Adipocyte (in vitro differentiated cells): ENCODE results near the gene COL6A3.

Source experiments
- DNase-seq: peaks from one replicate; pipeline ENCODE4 v3.0.0-alpha.2; 2015; ENCODE audit warnings: low read depth
- H3K27me3 ChIP-seq: replicated peaks from 2 replicates; pipeline ENCODE4 v1.7.0; 2013; ENCODE audit warnings: mild to moderate bottlenecking, low read length, moderate library complexity; ENCODE audit not compliant: control insufficient read depth, insufficient read depth
- H3K36me3 ChIP-seq: 2 replicates; pipeline ENCODE4 v1.7.0; 2013; ENCODE audit warnings: low read length, mild to moderate bottlenecking, moderate library complexity; ENCODE audit not compliant: control insufficient read depth, insufficient read depth, severe bottlenecking
- H3K4me1 ChIP-seq: 2 replicates; pipeline ENCODE4 v1.7.0; 2013; ENCODE audit warnings: mild to moderate bottlenecking, low read length, moderate library complexity; ENCODE audit not compliant: control insufficient read depth, insufficient read depth
- H3K4me3 ChIP-seq: 2 replicates; pipeline ENCODE4 v1.7.0; 2013; ENCODE audit warnings: mild to moderate bottlenecking, low read length, moderate library complexity
- H3K9ac ChIP-seq: 2 replicates; pipeline ENCODE4 v1.7.0; 2013; ENCODE audit warnings: mild to moderate bottlenecking, low read length, moderate library complexity
- H3K9me3 ChIP-seq: 2 replicates; pipeline ENCODE4 v1.7.0; 2013; ENCODE audit warnings: mild to moderate bottlenecking, low read length, moderate library complexity; ENCODE audit not compliant: control insufficient read depth

The COL6A3 gene

GRCh38 chr2:237344942-237345341 lies 69.0 kb downstream of the COL6A3 start:
- no peak for DNase-seq
- Histone ChIP-seq H3K4me1 (peaks cover 35% of the 10 kb centered on the region), H3K9me3 (no peaks in the 10 kb centered on the region), H3K27me3 (no peaks in the 10 kb centered on the region), H3K36me3 (peaks cover 97% of the 10 kb centered on the region), H3K9ac (peak overlapping the region; percentile 49), H3K4me3 (no peak overlapping the region)

- DNase-seq = no peak
- peaks cover 97% of the 10 kb centered on the region for H3K36me3 ChIP-seq
- H3K27me3 ChIP-seq = no peaks in the 10 kb centered on the region
- no peak overlapping the region for H3K9ac ChIP-seq
- H3K4me3 ChIP-seq = no peak overlapping the region
- H3K4me1 ChIP-seq = peaks cover 38% of the 10 kb centered on the region
- H3K9me3 ChIP-seq = no peaks in the 10 kb centered on the region
These were observed 70.0 kb downstream of the COL6A3 start for GRCh38 chr2:237343993-237344392.

DNA sequence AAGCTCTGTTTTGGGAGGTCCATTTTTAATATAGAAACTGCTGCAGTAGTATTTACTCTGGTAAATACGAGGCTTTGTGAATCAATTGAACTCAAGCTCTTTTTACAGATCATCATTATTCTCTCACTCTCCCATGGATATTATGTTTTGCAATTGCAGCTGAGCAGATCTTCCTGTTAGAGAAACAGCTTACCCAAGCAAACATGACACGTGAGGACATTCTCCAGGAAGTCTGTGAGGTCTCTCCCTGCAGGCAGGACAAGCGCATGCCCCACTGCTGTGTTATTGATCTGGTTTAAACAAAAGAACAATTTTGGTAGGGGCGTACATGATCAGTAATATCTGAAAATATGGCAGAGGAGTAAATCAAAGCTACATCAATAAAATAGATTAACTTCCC lies 72.1 kb downstream of the COL6A3 start:
- peaks cover 97% of the 10 kb centered on the region for H3K36me3 ChIP-seq
- no peak for DNase-seq
- H3K9me3 ChIP-seq = no peaks in the 10 kb centered on the region
- peaks cover 40% of the 10 kb centered on the region for H3K4me1 ChIP-seq
- peak overlapping the region; percentile 58 for H3K9ac ChIP-seq
- H3K4me3 ChIP-seq = no peak overlapping the region
- no peaks in the 10 kb centered on the region for H3K27me3 ChIP-seq

- DNase-seq = no peak
- H3K4me1 ChIP-seq = peaks cover 32% of the 10 kb centered on the region
- no peak overlapping the region for H3K9ac ChIP-seq
- H3K9me3 ChIP-seq = no peaks in the 10 kb centered on the region
- H3K4me3 ChIP-seq = no peak overlapping the region
- H3K36me3 ChIP-seq = peaks cover 99% of the 10 kb centered on the region
- H3K27me3 ChIP-seq = no peaks in the 10 kb centered on the region
These were observed 76.4 kb downstream of the COL6A3 start for GRCh38 chr2:237337586-237337985.

DNA sequence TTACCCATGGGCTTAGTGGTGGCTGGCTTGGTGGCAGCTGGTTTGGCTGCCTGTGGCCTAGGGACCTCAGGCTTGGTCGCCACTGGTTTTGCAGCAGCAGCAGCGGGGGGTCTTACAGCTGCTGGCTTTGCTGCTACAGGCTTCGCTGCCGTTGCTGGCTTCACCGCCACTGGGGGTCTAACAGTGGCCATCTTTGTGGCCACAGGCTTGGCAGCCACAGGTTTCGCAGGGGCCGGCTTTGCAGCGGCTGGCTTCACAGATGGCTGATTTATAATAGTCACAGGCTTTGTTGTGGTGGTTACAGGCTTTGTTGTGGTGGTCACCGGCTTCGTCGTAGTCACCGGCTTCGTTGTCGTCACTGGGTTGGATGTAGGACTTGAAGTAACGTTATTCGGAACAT lies 77.8 kb downstream of the COL6A3 start:
- H3K4me3 ChIP-seq = no peak overlapping the region
- H3K9me3 ChIP-seq = no peaks in the 10 kb centered on the region
- DNase-seq = no peak
- H3K9ac ChIP-seq = peak overlapping the region; percentile 49
- H3K4me1 ChIP-seq = peaks cover 21% of the 10 kb centered on the region
- peaks cover 98% of the 10 kb centered on the region for H3K36me3 ChIP-seq
- no peaks in the 10 kb centered on the region for H3K27me3 ChIP-seq

DNA sequence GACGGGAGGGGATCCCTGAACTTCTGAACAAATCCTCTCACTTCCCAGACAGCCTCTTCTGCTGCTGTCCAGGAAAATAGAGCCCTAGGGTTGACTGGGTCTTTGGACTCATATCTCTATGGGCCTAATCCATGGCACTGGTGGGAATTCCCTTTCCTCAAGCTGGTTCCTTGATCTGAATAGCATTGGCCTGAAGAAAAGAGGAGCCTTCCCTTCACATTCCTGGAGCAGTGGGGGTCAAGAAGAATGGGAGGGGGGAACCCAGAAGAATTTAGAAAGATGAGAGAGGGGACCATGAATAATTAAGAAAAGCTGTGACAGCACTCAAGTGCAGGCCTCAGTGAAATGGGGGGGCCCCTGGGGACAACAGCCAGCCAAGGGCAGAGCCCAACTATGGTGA lies 80.2 kb downstream of the COL6A3 start:
- H3K4me1 ChIP-seq = peaks cover 15% of the 10 kb centered on the region
- peaks cover 97% of the 10 kb centered on the region for H3K36me3 ChIP-seq
- no peaks in the 10 kb centered on the region for H3K9me3 ChIP-seq
- peak overlapping the region; percentile 7 for H3K9ac ChIP-seq
- DNase-seq = no peak
- H3K4me3 ChIP-seq = no peak overlapping the region
- no peaks in the 10 kb centered on the region for H3K27me3 ChIP-seq

GRCh38 chr2:237330541-237330940 lies 83.4 kb downstream of the COL6A3 start:
- Histone ChIP-seq H3K27me3 (no peaks in the 10 kb centered on the region), H3K9me3 (no peaks in the 10 kb centered on the region), H3K4me3 (no peak overlapping the region), H3K36me3 (peaks cover 97% of the 10 kb centered on the region), H3K9ac (no peak overlapping the region), H3K4me1 (peaks cover 41% of the 10 kb centered on the region)
- DNase-seq = no peak

- H3K9ac ChIP-seq = peak overlapping the region; percentile 62
- H3K4me1 ChIP-seq = peaks cover 60% of the 10 kb centered on the region
- no peak overlapping the region for H3K4me3 ChIP-seq
- H3K36me3 ChIP-seq = peaks cover 97% of the 10 kb centered on the region
- no peaks in the 10 kb centered on the region for H3K27me3 ChIP-seq
- H3K9me3 ChIP-seq = no peaks in the 10 kb centered on the region
- no peak for DNase-seq
These were observed 86.6 kb downstream of the COL6A3 start for GRCh38 chr2:237327175-237327950.

DNA sequence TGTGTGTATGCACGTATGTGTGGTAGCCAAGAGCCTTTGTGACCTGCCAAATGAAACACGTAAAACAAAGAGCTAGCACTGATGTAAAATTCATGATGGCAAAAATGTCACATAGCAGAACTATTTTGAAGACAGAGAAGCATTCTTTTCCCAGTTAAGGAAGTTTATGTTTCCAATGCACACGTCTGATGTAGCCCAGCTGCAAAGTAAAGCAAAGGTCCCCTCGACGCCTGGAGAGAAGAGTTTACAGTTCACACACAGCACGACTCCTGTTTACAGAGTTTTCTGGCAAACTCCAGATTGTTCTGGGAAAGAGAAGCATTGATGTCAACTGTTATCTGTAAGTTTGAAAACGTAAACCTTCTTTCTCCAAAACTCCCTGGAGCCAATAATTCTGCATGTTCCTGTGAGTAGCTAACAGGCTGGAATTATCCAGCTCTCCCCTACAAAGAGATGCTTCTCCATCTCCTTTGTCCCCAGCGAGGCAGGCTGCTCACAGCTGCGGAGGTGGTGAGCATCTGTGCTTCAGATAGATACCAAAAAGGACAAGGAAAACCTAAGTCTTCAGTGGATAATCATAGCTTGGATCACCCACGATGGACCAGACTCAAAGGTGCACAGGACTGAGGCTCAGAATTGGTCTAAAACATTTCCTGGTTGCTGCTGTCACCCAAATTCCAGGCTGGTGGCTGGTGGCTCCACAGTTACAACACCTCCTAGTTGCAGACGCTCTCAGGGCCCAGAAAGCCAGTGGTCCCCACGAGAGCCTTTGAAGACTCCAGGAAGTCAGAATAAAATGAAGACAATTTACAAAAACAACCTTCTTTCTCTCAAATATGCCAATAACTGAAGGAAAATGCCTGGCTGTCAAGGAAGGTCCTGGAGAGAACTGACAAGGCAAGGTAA lies 87.4 kb downstream of the COL6A3 start:
- Histone ChIP-seq H3K4me1 (peaks cover 68% of the 10 kb centered on the region), H3K4me3 (no peak overlapping the region), H3K9ac (peak overlapping the region; percentile 62), H3K9me3 (no peaks in the 10 kb centered on the region), H3K36me3 (peaks cover 95% of the 10 kb centered on the region), H3K27me3 (no peaks in the 10 kb centered on the region)
- DNase-seq = no peak

GRCh38 chr2:237324837-237325236 lies 89.1 kb downstream of the COL6A3 start:
- Histone ChIP-seq H3K9me3 (no peaks in the 10 kb centered on the region), H3K4me1 (peaks cover 81% of the 10 kb centered on the region), H3K4me3 (no peak overlapping the region), H3K36me3 (peaks cover 79% of the 10 kb centered on the region), H3K9ac (peak overlapping the region; percentile 62), H3K27me3 (no peaks in the 10 kb centered on the region)
- DNase-seq = no peak

DNA sequence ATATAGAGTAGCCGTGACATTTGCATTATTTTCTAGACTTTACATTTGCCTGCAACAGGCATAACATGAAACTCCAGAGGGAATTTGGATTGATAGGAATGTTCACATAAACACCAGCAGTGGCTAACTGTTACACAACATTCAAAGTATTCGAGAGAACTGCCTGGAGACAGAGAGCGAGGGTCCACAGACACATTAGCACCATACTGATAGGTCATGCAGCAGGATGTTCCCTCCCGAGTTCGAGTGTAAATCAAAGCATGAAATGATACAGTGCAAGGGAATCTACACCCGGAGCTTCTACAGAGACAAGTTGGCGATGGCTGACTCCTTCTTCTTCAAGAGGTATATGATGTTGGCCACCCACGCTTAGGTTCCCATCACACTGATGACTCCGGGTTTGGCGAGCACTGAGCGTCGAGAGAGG lies 89.5 kb downstream of the COL6A3 start:
- peak overlapping the region; percentile 36 for H3K9ac ChIP-seq
- no peaks in the 10 kb centered on the region for H3K9me3 ChIP-seq
- H3K27me3 ChIP-seq = no peaks in the 10 kb centered on the region
- H3K4me1 ChIP-seq = peaks cover 81% of the 10 kb centered on the region
- peak; percentile 76 for DNase-seq
- peaks cover 74% of the 10 kb centered on the region for H3K36me3 ChIP-seq
- H3K4me3 ChIP-seq = no peak overlapping the region
